GM21423 (cell line): ENCODE measurements around the gene NOX1.

Experiments used
- ATAC-seq: cut with Tn5 transposase; IDR thresholded peaks from one replicate; pipeline ENCODE4 v1.9.1; 2021; ENCODE audit warnings: mild to moderate bottlenecking, moderate library complexity; ENCODE audit not compliant: unreplicated experiment

Gene NOX1

DNA sequence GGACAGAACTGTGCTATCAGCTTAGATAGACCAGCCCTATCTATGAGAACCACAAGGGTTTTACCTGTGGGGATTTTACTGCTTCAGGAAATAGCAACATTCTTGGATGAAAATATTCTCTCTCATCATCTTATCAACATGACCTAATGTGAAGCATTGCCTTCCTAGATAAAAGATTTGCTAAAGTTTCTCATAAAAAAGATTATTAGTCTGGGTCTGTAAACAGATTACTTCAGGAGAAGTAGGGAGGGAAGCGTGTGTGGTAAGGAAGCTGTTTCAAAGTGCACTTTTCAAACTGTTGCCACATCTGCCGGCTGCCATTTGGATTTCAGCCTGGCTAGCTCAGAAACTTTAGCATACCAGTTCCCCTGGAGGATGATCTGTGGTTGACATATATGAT, at the start of gene NOX1:
TSS of gene NOX1 (minus strand) at position 35 of the 400 bp plus-strand sequence. CDS start 220 bp downstream, outside the sequence.
- ATAC-seq: no peak

GRCh38 chrX:100915562-100915961, 41.4 kb upstream of the NOX1 start:
- no peak for ATAC-seq

- no peak for ATAC-seq
Observed at GRCh38 chrX:100913111-100913510, 39.0 kb upstream of the NOX1 start.

- no peak for ATAC-seq
Observed at GRCh38 chrX:100911731-100912130, 37.6 kb upstream of the NOX1 start.

GRCh38 chrX:100905620-100906019, 31.5 kb upstream of the NOX1 start:
- no peak for ATAC-seq

DNA sequence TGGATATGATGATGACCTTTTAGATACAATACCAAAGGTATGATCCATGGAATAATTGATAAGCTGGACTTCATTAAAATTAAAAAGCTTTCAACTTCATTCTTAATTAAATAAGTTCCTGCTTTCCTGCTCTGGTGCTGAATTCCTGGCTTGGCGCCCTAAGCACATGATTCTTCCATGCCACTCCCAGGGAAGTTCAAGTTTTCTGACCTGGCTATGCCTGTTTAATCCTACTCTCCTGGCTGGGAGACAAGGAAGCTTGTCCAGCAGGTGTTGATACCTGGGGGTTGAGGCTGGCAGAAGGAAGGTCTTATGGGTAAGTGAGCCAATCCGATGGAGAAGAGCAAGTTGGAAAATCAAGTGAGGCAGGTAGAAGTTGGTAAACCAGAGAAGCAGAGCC, 30.3 kb upstream of the NOX1 start:
- no peak for ATAC-seq

GRCh38 chrX:100895365-100896075, 21.4 kb upstream of the NOX1 start:
- no peak for ATAC-seq

DNA sequence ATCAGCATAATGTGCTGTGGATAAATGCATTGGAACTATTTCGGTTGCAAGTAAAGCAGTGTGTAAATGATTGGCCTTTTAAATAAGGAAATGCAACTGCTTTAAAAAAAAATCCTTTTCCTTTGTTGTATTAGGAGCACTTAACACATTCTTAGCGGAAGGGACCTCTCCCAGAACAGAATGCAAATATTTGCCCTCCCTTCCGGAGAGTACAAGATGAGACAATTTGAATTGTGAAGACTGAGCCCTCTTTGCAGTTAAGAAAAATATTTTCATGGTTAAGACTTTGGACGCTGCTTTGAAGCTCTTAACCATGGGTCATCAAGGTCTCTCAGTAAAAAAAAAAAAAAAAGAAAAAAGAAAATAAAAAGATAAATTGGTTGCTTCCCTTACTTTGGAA, 9.5 kb upstream of the NOX1 start:
- no peak for ATAC-seq

DNA sequence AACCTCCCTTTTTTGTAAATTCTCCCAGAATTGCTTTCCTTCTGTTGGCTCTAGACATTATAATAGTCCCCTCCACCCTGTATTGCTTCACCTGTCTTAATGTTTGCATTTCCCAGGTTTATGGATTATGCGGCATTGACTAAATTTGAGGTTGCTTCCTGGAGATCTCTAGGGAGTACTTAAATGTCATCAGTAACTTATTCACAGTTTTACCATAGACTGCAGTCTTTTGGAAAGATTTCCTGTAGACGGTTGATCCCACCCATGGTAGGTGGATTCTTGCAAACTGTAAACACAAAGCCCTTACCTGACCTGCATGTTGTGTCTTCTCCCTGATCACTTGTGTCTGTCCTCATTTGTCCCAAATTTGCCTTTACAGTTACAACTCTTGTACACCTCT, 6.2 kb upstream of the NOX1 start:
- no peak for ATAC-seq

DNA sequence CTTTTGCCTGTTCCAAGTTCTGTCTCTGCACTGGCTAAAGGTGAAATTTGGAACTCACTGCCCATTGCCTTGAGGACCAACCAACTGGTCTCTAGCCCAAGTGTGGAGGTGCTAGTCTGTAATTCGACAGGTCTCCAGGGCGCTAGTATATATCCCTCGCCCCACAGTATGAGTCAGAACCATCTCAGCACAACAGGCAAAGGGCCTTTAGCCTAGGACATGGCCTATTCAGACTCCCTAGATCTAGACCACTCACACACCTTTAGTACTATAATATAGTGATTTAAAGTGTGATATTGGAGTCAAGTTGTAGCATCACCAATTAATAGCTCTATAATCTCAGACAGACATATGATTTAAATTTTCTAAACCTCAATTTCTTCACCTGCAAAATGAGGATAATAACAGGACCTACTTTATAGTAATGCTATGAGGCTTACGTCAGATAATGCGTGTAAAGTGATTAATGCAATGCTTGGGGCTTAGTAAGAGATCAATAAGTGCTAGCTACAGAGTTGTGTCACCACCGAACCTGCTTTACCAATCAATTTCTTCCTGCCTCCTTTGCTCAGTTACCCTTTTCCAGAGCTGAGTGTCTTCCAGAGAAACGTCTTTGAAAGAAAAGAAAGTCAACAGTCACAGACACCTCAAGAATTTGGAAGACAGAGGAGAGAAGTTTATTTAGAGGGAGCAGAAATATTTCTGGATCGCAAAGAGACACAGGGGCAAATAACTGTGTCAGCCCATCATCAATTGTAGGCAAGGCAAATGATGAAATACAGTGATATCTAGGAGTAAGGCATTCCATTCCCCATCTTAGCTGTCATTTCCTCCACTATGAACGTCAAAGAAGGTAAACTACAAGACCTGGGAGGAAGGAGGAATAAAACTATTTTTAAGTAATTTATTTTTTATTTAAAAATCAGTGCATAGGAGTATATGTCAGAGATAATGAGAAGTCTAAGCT, 2.3 kb downstream of the NOX1 start:
- ATAC-seq: no peak

DNA sequence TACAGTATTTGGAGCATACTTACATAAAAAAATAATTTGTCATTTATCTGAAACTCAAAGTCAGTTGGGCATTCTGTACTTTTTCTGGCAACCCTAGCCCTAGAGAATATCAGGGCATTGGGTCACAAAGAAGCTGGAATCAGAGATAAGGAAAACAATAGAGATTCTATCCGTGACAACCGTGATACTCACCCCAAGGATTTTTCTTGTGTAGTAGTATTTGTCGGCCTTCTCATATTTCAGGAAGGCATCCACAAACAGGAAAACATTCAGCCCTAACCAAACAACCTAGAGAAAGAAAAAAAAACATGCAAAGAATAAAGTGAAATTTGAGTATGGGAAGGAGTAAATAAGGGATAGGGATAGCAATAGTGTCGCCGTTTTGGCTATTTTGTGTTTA, 3.6 kb downstream of the NOX1 start:
- ATAC-seq: no peak

DNA sequence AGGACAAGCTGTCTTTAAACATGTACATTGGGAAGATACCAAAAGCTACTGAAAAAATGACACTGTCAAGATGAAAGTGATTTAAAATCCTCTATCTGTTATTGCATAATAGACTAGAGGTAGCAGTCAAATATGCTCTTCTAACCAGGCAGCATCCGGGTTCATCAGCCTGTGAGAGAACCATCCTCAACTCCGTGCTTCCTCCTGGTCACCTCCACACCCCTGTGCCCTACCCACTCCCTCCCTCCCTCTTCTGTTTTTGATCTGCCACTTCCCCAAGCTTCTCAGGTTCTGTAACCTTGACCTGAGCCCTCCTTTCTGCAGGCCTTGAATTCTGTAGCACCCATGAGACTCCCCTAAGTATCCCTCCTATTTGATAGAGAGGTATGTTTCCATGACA, 5.9 kb downstream of the NOX1 start:
- no peak for ATAC-seq

DNA sequence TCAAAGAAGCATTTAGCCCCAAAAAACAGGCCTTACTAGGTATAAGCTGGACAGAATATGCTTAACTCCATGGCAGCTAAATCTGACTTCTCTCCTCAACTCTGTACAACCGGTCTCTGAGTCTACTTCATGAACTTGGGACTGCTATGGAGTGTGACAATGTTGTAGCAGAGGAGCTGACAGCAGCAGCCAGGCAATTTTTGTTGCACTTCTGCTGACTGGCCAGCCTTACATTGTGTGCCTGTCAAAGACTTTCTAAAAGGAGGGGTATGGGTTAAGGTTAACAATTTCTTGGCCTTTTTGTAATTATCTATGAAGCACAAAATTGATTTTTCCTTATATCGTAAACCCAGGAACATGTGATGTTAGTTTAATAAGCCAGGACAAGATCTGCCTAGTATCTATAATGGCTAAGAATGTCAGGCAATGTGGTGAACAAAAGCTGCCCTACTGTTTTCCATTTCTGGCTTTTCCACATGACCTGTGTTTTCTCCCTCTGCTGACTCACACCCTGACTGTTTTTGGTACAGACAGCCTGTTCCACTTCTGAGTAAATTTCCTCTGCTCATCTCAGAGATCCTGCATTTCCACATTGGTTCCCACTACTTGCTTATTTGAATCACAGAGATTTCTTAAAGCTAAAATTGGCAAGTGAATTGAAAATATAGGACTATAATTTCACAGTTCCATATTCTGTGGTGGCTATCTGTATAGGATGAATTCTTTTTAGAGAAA, 9.3 kb downstream of the NOX1 start:
- ATAC-seq: no peak

DNA sequence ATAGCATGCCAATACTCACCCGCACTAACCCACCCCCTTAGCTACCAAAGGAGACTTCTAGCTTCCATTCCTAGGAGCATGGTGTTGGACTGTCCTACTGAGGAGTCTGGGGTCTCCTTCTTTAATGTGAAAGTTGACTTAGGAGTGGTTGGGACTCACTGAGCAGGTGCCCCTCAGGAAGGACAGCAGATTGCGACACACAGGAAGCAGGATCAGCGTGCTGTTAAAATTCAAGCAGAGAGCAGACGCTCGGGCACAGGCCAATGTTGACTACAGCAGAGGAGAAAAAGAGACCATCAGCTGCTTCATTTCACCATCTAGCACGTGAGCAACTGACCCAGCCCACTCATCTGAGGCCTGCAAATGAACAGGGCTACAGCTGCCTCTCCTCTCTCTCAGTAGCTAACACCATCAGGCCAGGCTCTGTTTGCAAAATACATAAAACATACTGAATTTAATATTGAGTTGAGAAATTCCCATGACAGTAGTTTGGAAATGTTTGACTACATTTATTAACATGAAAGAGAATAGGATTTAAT, 10.8 kb downstream of the NOX1 start:
- ATAC-seq: no peak

DNA sequence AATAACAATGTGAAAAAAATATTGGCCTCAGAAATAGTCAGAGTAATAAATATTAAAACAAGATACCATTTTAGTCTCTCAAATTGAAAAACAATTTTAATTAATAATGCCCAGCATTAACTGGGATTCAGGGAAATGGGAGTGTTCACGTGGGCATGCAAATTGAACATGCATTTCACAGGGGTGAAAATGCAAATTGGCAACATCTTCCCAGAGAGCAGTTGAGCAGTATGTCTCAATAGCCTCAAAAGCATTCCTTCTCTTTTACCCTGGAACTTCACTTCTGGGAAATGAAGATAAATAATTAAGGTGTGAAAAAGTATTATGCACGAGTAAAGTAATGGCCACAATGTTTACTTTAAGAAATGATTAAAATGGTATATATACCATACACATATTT, 21.3 kb downstream of the NOX1 start:
- no peak for ATAC-seq

DNA sequence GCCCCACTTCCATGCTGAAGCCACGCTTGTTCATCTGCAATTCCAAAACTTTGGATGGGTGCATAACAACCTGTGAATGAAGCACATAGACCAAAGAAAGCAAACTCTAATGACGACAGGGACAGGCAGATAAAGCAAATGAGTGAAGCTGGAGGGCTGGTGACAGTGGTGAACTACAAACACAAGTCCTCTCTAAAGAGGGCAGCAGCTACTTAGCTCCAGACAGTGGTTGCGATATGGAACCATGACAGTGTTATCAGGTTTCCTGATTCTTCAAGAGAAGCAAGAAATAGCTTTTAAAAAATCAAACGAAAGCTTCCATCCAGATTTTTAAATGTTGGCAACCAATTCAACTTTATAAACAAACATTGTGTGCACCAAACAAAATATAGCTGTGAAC, 23.8 kb downstream of the NOX1 start:
- ATAC-seq: no peak

DNA sequence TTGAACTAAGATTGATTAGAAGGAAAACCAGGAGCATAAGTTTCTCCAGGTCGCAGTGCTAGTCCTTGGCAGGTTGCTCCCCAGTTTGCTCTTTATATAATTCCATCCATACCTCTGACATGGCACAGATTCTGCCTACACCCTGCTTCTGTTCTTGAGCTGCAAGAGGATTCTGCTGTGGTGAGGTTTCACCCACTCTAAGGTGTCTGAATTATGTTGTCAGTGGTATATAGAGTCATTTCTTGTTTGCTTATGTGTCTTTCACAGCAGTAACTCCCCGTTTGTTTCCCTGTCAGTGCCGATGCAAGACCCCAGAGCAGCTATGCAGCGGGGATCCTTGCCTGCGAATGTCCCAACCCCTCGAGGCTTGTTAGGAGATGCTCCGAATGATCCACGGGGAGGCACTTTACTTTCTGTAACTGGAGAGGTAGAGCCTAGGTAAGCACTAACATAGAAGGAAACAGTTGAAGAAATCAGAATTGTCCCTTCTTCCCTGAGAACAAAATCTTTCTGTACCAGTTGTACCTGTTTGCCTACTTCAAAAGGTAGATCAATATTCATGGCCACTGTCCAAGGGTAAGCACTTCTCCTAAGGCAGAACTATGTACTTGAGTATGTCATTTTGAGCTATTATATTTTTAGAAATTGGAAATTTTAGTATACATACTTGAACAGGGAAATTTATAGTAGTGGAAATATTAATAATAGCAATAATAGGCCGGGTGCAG, 42.8 kb downstream of the NOX1 start:
- ATAC-seq: no peak

- ATAC-seq: no peak
Observed at GRCh38 chrX:100830547-100830946, 43.6 kb downstream of the NOX1 start.

GRCh38 chrX:100830143-100830542, 44.0 kb downstream of the NOX1 start:
- no peak for ATAC-seq

GRCh38 chrX:100829730-100830129, 44.4 kb downstream of the NOX1 start:
- peak; percentile 78 for ATAC-seq
